ENCODE measurements around the gene DCXR.

DCXR gene
- total RNA-seq, result 11.4 to 27.4 (median 22.9) reads per million in 9 experiments

GRCh38 chr17:82037092-82037888 is at the start of gene DCXR:
TSS of gene DCXR (minus strand) at chr17:82037697. CDS start at chr17:82037682, 15 bp downstream.
- Mint-ChIP-seq H3K27ac (peak within 1 kb of the TSS; percentile 79 to 88), H3K27me3 (no peaks in the 10 kb centered on the region), H3K36me3 (ENCODE audit: insufficient read depth) (peaks cover 12% of the 10 kb centered on the region), H3K4me3 (peak within 1 kb of the TSS; percentile 82 to 88), H3K4me1 (ENCODE audit: low read depth in 2 of 2) (peaks cover 17 to 21% of the 10 kb centered on the region in 2 donors), H3K9me3 (no peaks in the 10 kb centered on the region)
- ATAC-seq (replicated peaks), result peak; percentile 90
- DNase-seq, result peak; percentile 91 to 93 (median 92)

- Mint-ChIP-seq H3K4me3 (no peak overlapping the region), H3K36me3 (ENCODE audit: insufficient read depth) (peaks cover 28% of the 10 kb centered on the region), H3K27ac (no peak overlapping the region), H3K9me3 (no peaks in the 10 kb centered on the region), H3K4me1 (ENCODE audit: low read depth in 2 of 2) (no peaks in the 10 kb centered on the region), H3K27me3 (no peaks in the 10 kb centered on the region)
- ATAC-seq (replicated peaks) (no peak), DNase-seq (no peak)
These were observed 48.7 kb upstream of the DCXR start for GRCh38 chr17:82085931-82086764.

- DNase-seq (no peak), ATAC-seq (replicated peaks) (no peak)
- H3K27me3 Mint-ChIP-seq, result no peaks in the 10 kb centered on the region
- H3K36me3 Mint-ChIP-seq (ENCODE audit: insufficient read depth), result peaks cover 30% of the 10 kb centered on the region
- no peaks in the 10 kb centered on the region for H3K4me1 Mint-ChIP-seq (ENCODE audit: low read depth in 2 of 2)
- H3K27ac Mint-ChIP-seq, result no peak overlapping the region
- no peaks in the 10 kb centered on the region for H3K9me3 Mint-ChIP-seq
- no peak overlapping the region for H3K4me3 Mint-ChIP-seq
These were observed 47.7 kb upstream of the DCXR start for GRCh38 chr17:82085031-82085861.

- Mint-ChIP-seq H3K27ac (no peak overlapping the region), H3K4me3 (no peak overlapping the region), H3K27me3 (no peaks in the 10 kb centered on the region), H3K9me3 (no peaks in the 10 kb centered on the region), H3K4me1 (ENCODE audit: low read depth in 2 of 2) (no peaks in the 10 kb centered on the region), H3K36me3 (ENCODE audit: insufficient read depth) (peaks cover 30% of the 10 kb centered on the region)
- DNase-seq, result no peak
- ATAC-seq (replicated peaks), result no peak
These were observed 47.0 kb upstream of the DCXR start for GRCh38 chr17:82084373-82085030.

- Mint-ChIP-seq H3K4me1 (ENCODE audit: low read depth in 2 of 2) (no peaks in the 10 kb centered on the region), H3K9me3 (no peaks in the 10 kb centered on the region), H3K36me3 (ENCODE audit: insufficient read depth) (peaks cover 34% of the 10 kb centered on the region), H3K4me3 (no peak overlapping the region), H3K27ac (no peak overlapping the region), H3K27me3 (no peaks in the 10 kb centered on the region)
- DNase-seq (no peak), ATAC-seq (replicated peaks) (no peak)
These were observed 46.2 kb upstream of the DCXR start for GRCh38 chr17:82083533-82084359.

GRCh38 chr17:82083009-82083408 is 45.5 kb upstream of the DCXR start:
- ATAC-seq (replicated peaks), result no peak
- Mint-ChIP-seq H3K4me1 (ENCODE audit: low read depth in 2 of 2) (no peaks in the 10 kb centered on the region), H3K27ac (no peak overlapping the region), H3K27me3 (no peaks in the 10 kb centered on the region), H3K36me3 (ENCODE audit: insufficient read depth) (peaks cover 31% of the 10 kb centered on the region), H3K9me3 (no peaks in the 10 kb centered on the region), H3K4me3 (no peak overlapping the region)
- DNase-seq, result no peak

- no peak for ATAC-seq (replicated peaks)
- Mint-ChIP-seq H3K27me3 (no peaks in the 10 kb centered on the region), H3K4me3 (no peak overlapping the region), H3K36me3 (ENCODE audit: insufficient read depth) (peaks cover 31% of the 10 kb centered on the region), H3K27ac (no peak overlapping the region), H3K9me3 (no peaks in the 10 kb centered on the region), H3K4me1 (ENCODE audit: low read depth in 2 of 2) (no peaks in the 10 kb centered on the region)
- no peak for DNase-seq
These were observed 45.0 kb upstream of the DCXR start for GRCh38 chr17:82082456-82082855.

- DNase-seq, result no peak
- Mint-ChIP-seq H3K9me3 (no peaks in the 10 kb centered on the region), H3K27me3 (no peaks in the 10 kb centered on the region), H3K36me3 (ENCODE audit: insufficient read depth) (peaks cover 31% of the 10 kb centered on the region), H3K4me3 (no peak overlapping the region), H3K4me1 (ENCODE audit: low read depth in 2 of 2) (no peaks in the 10 kb centered on the region), H3K27ac (no peak overlapping the region)
- ATAC-seq (replicated peaks), result no peak
These were observed 44.5 kb upstream of the DCXR start for GRCh38 chr17:82081966-82082365.

GRCh38 chr17:82081546-82081945 is 44.0 kb upstream of the DCXR start:
- H3K27ac Mint-ChIP-seq, result no peak overlapping the region
- no peak for ATAC-seq (replicated peaks)
- H3K36me3 Mint-ChIP-seq (ENCODE audit: insufficient read depth), result peaks cover 30% of the 10 kb centered on the region
- DNase-seq, result no peak
- no peaks in the 10 kb centered on the region for H3K9me3 Mint-ChIP-seq
- no peaks in the 10 kb centered on the region for H3K4me1 Mint-ChIP-seq (ENCODE audit: low read depth in 2 of 2)
- no peaks in the 10 kb centered on the region for H3K27me3 Mint-ChIP-seq
- no peak overlapping the region for H3K4me3 Mint-ChIP-seq

GRCh38 chr17:82080789-82081464 is 43.4 kb upstream of the DCXR start:
- H3K27ac Mint-ChIP-seq, result no peak overlapping the region
- no peak overlapping the region for H3K4me3 Mint-ChIP-seq
- DNase-seq, result no peak
- peaks cover 28% of the 10 kb centered on the region for H3K36me3 Mint-ChIP-seq (ENCODE audit: insufficient read depth)
- H3K27me3 Mint-ChIP-seq, result no peaks in the 10 kb centered on the region
- no peak for ATAC-seq (replicated peaks)
- H3K9me3 Mint-ChIP-seq, result no peaks in the 10 kb centered on the region
- H3K4me1 Mint-ChIP-seq (ENCODE audit: low read depth in 2 of 2), result no peaks in the 10 kb centered on the region

- H3K4me3 Mint-ChIP-seq, result no peak overlapping the region
- no peak for ATAC-seq (replicated peaks)
- no peak overlapping the region for H3K27ac Mint-ChIP-seq
- H3K36me3 Mint-ChIP-seq (ENCODE audit: insufficient read depth), result peaks cover 30% of the 10 kb centered on the region
- H3K4me1 Mint-ChIP-seq (ENCODE audit: low read depth in 2 of 2), result no peaks in the 10 kb centered on the region
- H3K9me3 Mint-ChIP-seq, result no peaks in the 10 kb centered on the region
- no peaks in the 10 kb centered on the region for H3K27me3 Mint-ChIP-seq
- no peak for DNase-seq
These were observed 42.7 kb upstream of the DCXR start for GRCh38 chr17:82080048-82080788.

All from effector memory CD8-positive, alpha-beta T cell (primary cell).